AG04450 (cell line): Measurements from ENCODE around the gene RPP14. TPM values are rescaled to one million over a fixed set of nuclear protein-coding genes. Genes with fewer than 3 reads are reported as not detected.

Source experiments
- CTCF ChIA-PET: fragments of 300-600, 350-600 bp; formaldehyde crosslinking; extraction: SDS; loops from one replicate; lab custom pipeline; 2022; ENCODE audit warnings: antibody characterized with exemption, inconsistent platforms; lab: Charles Lee
- POLR2A ChIA-PET: fragments of 350-600 bp; formaldehyde crosslinking; extraction: SDS; loops from one replicate; lab custom pipeline; 2021; ENCODE audit warnings: antibody characterized with exemption, inconsistent platforms; lab: Yijun Ruan, JAX
- DNase-seq: peaks from one replicate; pipeline ENCODE4 v3.0.0-alpha.2; 2011; ENCODE audit warnings: low read depth, low spot score
- H3K27ac ChIP-seq: one replicate; pipeline ENCODE4 v1.5.1; 2012; ENCODE audit warnings: low read depth, low read length, control low read depth
- H3K27me3 ChIP-seq: one replicate; pipeline ENCODE4 v1.6.0; 2012; ENCODE audit warnings: low read length; ENCODE audit not compliant: control insufficient read depth, insufficient read depth
- H3K4me3 ChIP-seq: 2 replicates; pipeline ENCODE4 v1.5.1; 2011; ENCODE audit warnings: mild to moderate bottlenecking, low read depth, low read length, control low read depth
- H3K9me3 ChIP-seq: 2 replicates; pipeline ENCODE4 v1.5.1; 2012; ENCODE audit warnings: low read length; ENCODE audit not compliant: control insufficient read depth, insufficient read depth
- CTCF ChIP-seq: IDR thresholded peaks from 2 replicates; pipeline ENCODE4 v1.5.1; 2011; ENCODE audit warnings: low read depth, low read length, control low read depth, inconsistent platforms
- polyA plus RNA-seq: library from polyadenylated mRNA; depleted of rRNA; stranded (reverse); fragments of >200 nt; gene quantifications from 2 replicates; pipeline ENCODE4 v1.2.3, GENCODE V29; 2011

RPP14 gene
- polyA plus RNA-seq, 1 experiment = 18.5 TPM

- Histone ChIP-seq H3K9me3 (no peaks in the 10 kb centered on the region), H3K27ac (no peak overlapping the region), H3K4me3 (no peak overlapping the region), H3K27me3 (no peaks in the 10 kb centered on the region)
- POLR2A ChIA-PET = interaction anchor here (1.0 kb wide), 1 partner anchor 38 kb away, joined by 3 read pairs; no protein-coding TSS in a partner anchor
- DNase-seq = no peak
- TF ChIP-seq CTCF = no peak
- CTCF ChIA-PET = interaction anchor here (0.9 to 4.9 kb wide), 3 partner anchors 9 to 64 kb away, joined by 3 to 24 read pairs (median 4); partner anchors contain the start of genes HTD2 and RPP14
Observed at GRCh38 chr3:58350627-58351013, 44.6 kb downstream of the RPP14 start.

GRCh38 chr3:58351920-58352319 lies 45.9 kb downstream of the RPP14 start:
- POLR2A ChIA-PET = no interaction called here
- no peak for TF ChIP-seq CTCF
- CTCF ChIA-PET = interaction anchor here (4.9 kb wide), 1 partner anchor 45 kb away, joined by 24 read pairs; the partner anchor contains the start of genes HTD2 and RPP14
- Histone ChIP-seq H3K27me3 (no peaks in the 10 kb centered on the region), H3K9me3 (no peaks in the 10 kb centered on the region), H3K4me3 (no peak overlapping the region), H3K27ac (no peak overlapping the region)
- no peak for DNase-seq

- no peak for TF ChIP-seq CTCF
- ChIA-PET POLR2A (no interaction called here), CTCF (interaction anchor here (4.9 kb wide), 1 partner anchor 46 kb away, joined by 24 read pairs; the partner anchor contains the start of genes HTD2 and RPP14)
- no peak overlapping the region for H3K27ac ChIP-seq
- H3K9me3 ChIP-seq = no peaks in the 10 kb centered on the region
- H3K4me3 ChIP-seq = no peak overlapping the region
- DNase-seq = no peak
- H3K27me3 ChIP-seq = no peaks in the 10 kb centered on the region
Observed at GRCh38 chr3:58352626-58353025, 46.6 kb downstream of the RPP14 start.

- ChIA-PET CTCF (interaction anchor here (0.5 kb wide), 1 partner anchor 45 kb away, joined by 3 read pairs; no protein-coding TSS in a partner anchor), POLR2A (no interaction called here)
- Histone ChIP-seq H3K4me3 (no peak overlapping the region), H3K27me3 (no peaks in the 10 kb centered on the region), H3K9me3 (no peaks in the 10 kb centered on the region), H3K27ac (no peak overlapping the region)
- no peak for DNase-seq
- peak; percentile 24; the same call in 1 of the 2 replicates for TF ChIP-seq CTCF
Observed at GRCh38 chr3:58353722-58354553, 47.9 kb downstream of the RPP14 start.

GRCh38 chr3:58355179-58355578 lies 49.1 kb downstream of the RPP14 start:
- no peaks in the 10 kb centered on the region for H3K27me3 ChIP-seq
- H3K9me3 ChIP-seq = no peaks in the 10 kb centered on the region
- ChIA-PET POLR2A (no interaction called here), CTCF (no interaction called here)
- no peak for DNase-seq
- no peak overlapping the region for H3K27ac ChIP-seq
- no peak for TF ChIP-seq CTCF
- no peak overlapping the region for H3K4me3 ChIP-seq
